Measurements from ENCODE around the gene B9D2.

The B9D2 gene

DNA sequence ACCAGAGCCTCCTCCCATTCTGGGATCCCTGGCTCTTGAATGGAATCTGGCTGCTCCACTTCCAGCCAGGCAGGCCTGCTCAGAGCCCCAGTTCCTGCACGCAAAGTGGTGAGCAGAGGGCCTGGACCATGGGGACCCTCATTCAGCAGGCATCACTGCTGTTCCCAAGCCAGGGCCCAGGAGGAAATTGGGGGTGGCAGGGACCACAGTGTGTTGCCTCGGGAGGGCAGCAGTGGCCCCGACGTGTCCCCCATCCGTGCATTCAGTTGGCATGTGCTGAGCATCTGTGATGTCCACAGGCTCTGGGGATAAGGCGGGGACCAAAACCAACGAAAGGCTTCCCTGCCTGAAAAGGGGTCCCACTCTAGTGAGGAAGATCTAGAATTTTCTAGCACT lies 42.7 kb downstream of the B9D2 start:
- no peak overlapping the region for H3K4me2 ChIP-seq (ENCODE audit: low read length, poor library complexity, severe bottlenecking)
- peak overlapping the region; percentile 32 to 90 for H2BK12ac ChIP-seq (ENCODE audit: low read length in 2 of 2)
- DNase-seq: no peak
- H3K9ac ChIP-seq (ENCODE audit: low read length): peak overlapping the region; percentile 1
- peak overlapping the region in 1 of 2 experiments; percentile 50 for H3K14ac ChIP-seq (ENCODE audit: low read length in 2 of 2)
- H3K27ac ChIP-seq (ENCODE audit: low read length, poor library complexity, severe bottlenecking): peak overlapping the region; percentile 98
- no peak overlapping the region for H2BK5ac ChIP-seq (ENCODE audit: low read depth, low read length, poor library complexity, severe bottlenecking)
- peak overlapping the region; percentile 78 to 89 for H3K18ac ChIP-seq (ENCODE audit: low read depth in 1 of 2, low read length in 2 of 2)
- no peak overlapping the region for H3K4me3 ChIP-seq (ENCODE audit: insufficient read depth in 1 of 2, low read depth in 1 of 2, low read length in 2 of 2)
- no peak overlapping the region for H2AFZ ChIP-seq (ENCODE audit: low read depth, low read length)
- H3K4ac ChIP-seq (ENCODE audit: low read depth in 1 of 2, low read length in 2 of 2): peak overlapping the region in 1 of 2 experiments; percentile 62
- no peaks in the 10 kb centered on the region for H3K27me3 ChIP-seq (ENCODE audit: control insufficient read depth in 1 of 2, insufficient read depth in 1 of 2, low read length in 2 of 2)
- 86% methylated on average over 7 of the region's 7 CpGs for WGBS
- H3K9me3 ChIP-seq (ENCODE audit: control insufficient read depth, low read length): no peaks in the 10 kb centered on the region
- no peak overlapping the region for H3K23ac ChIP-seq (ENCODE audit: low read length in 2 of 2)
- peak overlapping the region; percentile 93 for H4K91ac ChIP-seq (ENCODE audit: low read length)
- peak overlapping the region; percentile 92 for H4K8ac ChIP-seq (ENCODE audit: low read length)
- peak overlapping the region; percentile 41 for H2AK5ac ChIP-seq (ENCODE audit: low read length, severe bottlenecking)
- peaks cover 7% of the 10 kb centered on the region for H3K79me1 ChIP-seq (replicated peaks; ENCODE audit: low read length, poor library complexity, severe bottlenecking)
- H2BK15ac ChIP-seq (ENCODE audit: low read depth, poor library complexity, severe bottlenecking): no peak overlapping the region
- H2BK120ac ChIP-seq (ENCODE audit: low read depth, low read length): peak overlapping the region; percentile 93
- peaks cover 51 to 52% of the 10 kb centered on the region in 2 experiments for H3K36me3 ChIP-seq (ENCODE audit: control insufficient read depth in 1 of 2, insufficient read depth in 2 of 2, low read depth in 1 of 2, low read length in 2 of 2)
- peaks cover 61% of the 10 kb centered on the region for H3K4me1 ChIP-seq (ENCODE audit: control insufficient read depth, insufficient read depth, low read depth, low read length)

- Histone ChIP-seq H4K8ac (ENCODE audit: low read length) (no peak overlapping the region), H2BK15ac (ENCODE audit: low read depth, poor library complexity, severe bottlenecking) (no peak overlapping the region)
- WGBS: 96% methylated on average over 4 of the region's 4 CpGs
These were observed 43.4 kb downstream of the B9D2 start for GRCh38 chr19:41320568-41320967.

GRCh38 chr19:41320185-41320518 lies 43.8 kb downstream of the B9D2 start:
- Histone ChIP-seq H2BK120ac (ENCODE audit: low read depth, low read length) (no peak overlapping the region), H2BK12ac (ENCODE audit: low read length in 2 of 2) (no peak overlapping the region), H3K27me3 (ENCODE audit: control insufficient read depth in 1 of 2, insufficient read depth in 1 of 2, low read length in 2 of 2) (no peaks in the 10 kb centered on the region), H3K18ac (ENCODE audit: low read depth in 1 of 2, low read length in 2 of 2) (no peak overlapping the region), H3K79me1 (replicated peaks; ENCODE audit: low read length, poor library complexity, severe bottlenecking) (peaks cover 9% of the 10 kb centered on the region), H3K4me3 (ENCODE audit: insufficient read depth in 1 of 2, low read depth in 1 of 2, low read length in 2 of 2) (no peak overlapping the region), H3K4me2 (ENCODE audit: low read length, poor library complexity, severe bottlenecking) (no peak overlapping the region), H3K9ac (ENCODE audit: low read length) (no peak overlapping the region), H3K27ac (ENCODE audit: low read length, poor library complexity, severe bottlenecking) (no peak overlapping the region), H2BK15ac (ENCODE audit: low read depth, poor library complexity, severe bottlenecking) (no peak overlapping the region), H3K14ac (ENCODE audit: low read length in 2 of 2) (no peak overlapping the region), H4K91ac (ENCODE audit: low read length) (peak overlapping the region; percentile 5), H3K4me1 (ENCODE audit: control insufficient read depth, insufficient read depth, low read depth, low read length) (peaks cover 50% of the 10 kb centered on the region), H4K8ac (ENCODE audit: low read length) (no peak overlapping the region), H2BK5ac (ENCODE audit: low read depth, low read length, poor library complexity, severe bottlenecking) (no peak overlapping the region), H3K4ac (ENCODE audit: low read depth in 1 of 2, low read length in 2 of 2) (no peak overlapping the region), H3K23ac (ENCODE audit: low read length in 2 of 2) (no peak overlapping the region), H2AFZ (ENCODE audit: low read depth, low read length) (no peak overlapping the region), H3K9me3 (ENCODE audit: control insufficient read depth, low read length) (no peaks in the 10 kb centered on the region), H3K36me3 (ENCODE audit: control insufficient read depth in 1 of 2, insufficient read depth in 2 of 2, low read depth in 1 of 2, low read length in 2 of 2) (peaks cover 57 to 58% of the 10 kb centered on the region in 2 experiments), H2AK5ac (ENCODE audit: low read length, severe bottlenecking) (no peak overlapping the region)
- DNase-seq: no peak
- WGBS: 91% methylated on average over 11 of the region's 11 CpGs

More at GRCh38 chr19:41320568-41320967, 43.4 kb downstream of the B9D2 start:
- Histone ChIP-seq H3K18ac (ENCODE audit: low read depth in 1 of 2, low read length in 2 of 2) (no peak overlapping the region), H3K4me2 (ENCODE audit: low read length, poor library complexity, severe bottlenecking) (no peak overlapping the region), H3K23ac (ENCODE audit: low read length in 2 of 2) (no peak overlapping the region), H3K79me1 (replicated peaks; ENCODE audit: low read length, poor library complexity, severe bottlenecking) (peaks cover 9% of the 10 kb centered on the region), H3K4me3 (ENCODE audit: insufficient read depth in 1 of 2, low read depth in 1 of 2, low read length in 2 of 2) (no peak overlapping the region), H4K91ac (ENCODE audit: low read length) (no peak overlapping the region), H2BK120ac (ENCODE audit: low read depth, low read length) (no peak overlapping the region), H3K14ac (ENCODE audit: low read length in 2 of 2) (no peak overlapping the region), H3K36me3 (ENCODE audit: control insufficient read depth in 1 of 2, insufficient read depth in 2 of 2, low read depth in 1 of 2, low read length in 2 of 2) (peaks cover 56 to 58% of the 10 kb centered on the region in 2 experiments), H3K27me3 (ENCODE audit: control insufficient read depth in 1 of 2, insufficient read depth in 1 of 2, low read length in 2 of 2) (no peaks in the 10 kb centered on the region), H3K9me3 (ENCODE audit: control insufficient read depth, low read length) (no peaks in the 10 kb centered on the region), H3K4me1 (ENCODE audit: control insufficient read depth, insufficient read depth, low read depth, low read length) (peaks cover 55% of the 10 kb centered on the region), H3K4ac (ENCODE audit: low read depth in 1 of 2, low read length in 2 of 2) (no peak overlapping the region), H2BK12ac (ENCODE audit: low read length in 2 of 2) (peak overlapping the region in 1 of 2 experiments; percentile 90), H3K9ac (ENCODE audit: low read length) (no peak overlapping the region), H2AFZ (ENCODE audit: low read depth, low read length) (no peak overlapping the region), H3K27ac (ENCODE audit: low read length, poor library complexity, severe bottlenecking) (no peak overlapping the region), H2BK5ac (ENCODE audit: low read depth, low read length, poor library complexity, severe bottlenecking) (no peak overlapping the region), H2AK5ac (ENCODE audit: low read length, severe bottlenecking) (no peak overlapping the region)
- no peak for DNase-seq

GRCh38 chr19:41319500-41320184 lies 44.3 kb downstream of the B9D2 start:
- peaks cover 46% of the 10 kb centered on the region for H3K4me1 ChIP-seq (ENCODE audit: control insufficient read depth, insufficient read depth, low read depth, low read length)
- no peak overlapping the region for H2BK15ac ChIP-seq (ENCODE audit: low read depth, poor library complexity, severe bottlenecking)
- no peak overlapping the region for H2AK5ac ChIP-seq (ENCODE audit: low read length, severe bottlenecking)
- H2AFZ ChIP-seq (ENCODE audit: low read depth, low read length): no peak overlapping the region
- no peak overlapping the region for H2BK12ac ChIP-seq (ENCODE audit: low read length in 2 of 2)
- H3K14ac ChIP-seq (ENCODE audit: low read length in 2 of 2): no peak overlapping the region
- no peak overlapping the region for H3K4ac ChIP-seq (ENCODE audit: low read depth in 1 of 2, low read length in 2 of 2)
- H3K4me3 ChIP-seq (ENCODE audit: insufficient read depth in 1 of 2, low read depth in 1 of 2, low read length in 2 of 2): no peak overlapping the region
- no peak for DNase-seq
- no peak overlapping the region for H3K9ac ChIP-seq (ENCODE audit: low read length)
- H3K79me1 ChIP-seq (replicated peaks; ENCODE audit: low read length, poor library complexity, severe bottlenecking): peaks cover 11% of the 10 kb centered on the region
- no peaks in the 10 kb centered on the region for H3K9me3 ChIP-seq (ENCODE audit: control insufficient read depth, low read length)
- H2BK120ac ChIP-seq (ENCODE audit: low read depth, low read length): no peak overlapping the region
- H3K36me3 ChIP-seq (ENCODE audit: control insufficient read depth in 1 of 2, insufficient read depth in 2 of 2, low read depth in 1 of 2, low read length in 2 of 2): peaks cover 59 to 61% of the 10 kb centered on the region in 2 experiments
- H4K8ac ChIP-seq (ENCODE audit: low read length): no peak overlapping the region
- no peak overlapping the region for H3K27ac ChIP-seq (ENCODE audit: low read length, poor library complexity, severe bottlenecking)
- H4K91ac ChIP-seq (ENCODE audit: low read length): peak overlapping the region; percentile 5
- no peak overlapping the region for H3K4me2 ChIP-seq (ENCODE audit: low read length, poor library complexity, severe bottlenecking)
- no peaks in the 10 kb centered on the region for H3K27me3 ChIP-seq (ENCODE audit: control insufficient read depth in 1 of 2, insufficient read depth in 1 of 2, low read length in 2 of 2)
- no peak overlapping the region for H3K23ac ChIP-seq (ENCODE audit: low read length in 2 of 2)
- H2BK5ac ChIP-seq (ENCODE audit: low read depth, low read length, poor library complexity, severe bottlenecking): no peak overlapping the region
- 88% methylated on average over 18 of the region's 20 CpGs for WGBS
- no peak overlapping the region for H3K18ac ChIP-seq (ENCODE audit: low read depth in 1 of 2, low read length in 2 of 2)
